Glutamatergic neuron (in vitro differentiated cells): ENCODE results near the gene ESYT3. TPM values are rescaled to one million over a fixed set of nuclear protein-coding genes. Genes with fewer than 3 reads are reported as not detected.
"Not testable (repeated sequence)": the region's sequence is repeated elsewhere in the genome, so short reads cannot be mapped to it uniquely, and the experiment has no call there.

Experiments used
- DNase-seq: peaks from one replicate; pipeline ENCODE4 v3.0.0; 2022
- H3K27ac Mint-ChIP-seq: one replicate; pipeline ENCODE4 v1.8.0; 2020; ENCODE audit warnings: mild to moderate bottlenecking, mixed read lengths, inconsistent platforms; ENCODE audit not compliant: unreplicated experiment
- H3K27me3 Mint-ChIP-seq: one replicate; pipeline ENCODE4 v1.8.0; 2020; ENCODE audit warnings: mild to moderate bottlenecking, moderate library complexity, mixed read lengths, inconsistent platforms; ENCODE audit not compliant: unreplicated experiment
- H3K36me3 Mint-ChIP-seq: one replicate; pipeline ENCODE4 v1.8.0; 2020; ENCODE audit warnings: mild to moderate bottlenecking, mixed read lengths, inconsistent platforms; ENCODE audit not compliant: unreplicated experiment
- H3K4me1 Mint-ChIP-seq: one replicate; pipeline ENCODE4 v1.8.0; 2020; ENCODE audit warnings: mild to moderate bottlenecking, low read depth, mixed read lengths, inconsistent platforms; ENCODE audit not compliant: unreplicated experiment
- H3K4me3 Mint-ChIP-seq: one replicate; pipeline ENCODE4 v1.8.0; 2020; ENCODE audit warnings: mild to moderate bottlenecking, mixed read lengths, inconsistent platforms; ENCODE audit not compliant: unreplicated experiment
- H3K9me3 Mint-ChIP-seq: one replicate; pipeline ENCODE4 v1.8.0; 2020; ENCODE audit warnings: mild to moderate bottlenecking, moderate library complexity, mixed read lengths, inconsistent platforms; ENCODE audit not compliant: unreplicated experiment
- total RNA-seq: library from RNA; stranded (reverse); fragmentation: NEBNext Ultra II Directional; extraction: Animal tissue kit (Norgen Biotek cat#: 25700); gene quantifications from one replicate; pipeline ENCODE4 v1.2.1, GENCODE V29; 2021; ENCODE audit not compliant: unreplicated experiment
- TF ChIP-seq, protein P1 (sequence below): fragments of 200-600 bp; sonication (generic); IDR thresholded peaks from one replicate; pipeline ENCODE4 v1.5.0; 2021; ENCODE audit not compliant: partially characterized antibody, unreplicated experiment

The ESYT3 gene
- total RNA-seq, 1 donor from 2014 or later = not detected

DNA sequence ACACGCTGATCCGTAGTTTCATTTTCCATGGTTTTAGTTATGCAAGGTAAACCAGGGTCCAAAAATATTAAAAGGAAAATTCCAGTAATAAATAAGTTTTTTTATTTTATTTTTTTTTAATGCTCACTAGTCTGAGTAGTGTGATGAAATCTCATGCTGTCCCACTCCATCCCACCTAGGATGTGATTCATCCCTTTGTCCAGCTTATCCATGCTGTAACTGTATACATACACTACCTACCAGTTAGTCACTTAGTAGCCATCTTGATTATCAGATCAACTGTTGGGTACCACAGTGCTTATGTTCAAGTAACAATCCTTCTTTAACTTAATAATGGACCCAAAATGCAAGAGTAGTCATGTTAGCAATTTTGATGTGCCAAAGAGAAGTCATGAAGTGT lies 75.2 kb downstream of the ESYT3 start:
- TF ChIP-seq, protein P1, sequence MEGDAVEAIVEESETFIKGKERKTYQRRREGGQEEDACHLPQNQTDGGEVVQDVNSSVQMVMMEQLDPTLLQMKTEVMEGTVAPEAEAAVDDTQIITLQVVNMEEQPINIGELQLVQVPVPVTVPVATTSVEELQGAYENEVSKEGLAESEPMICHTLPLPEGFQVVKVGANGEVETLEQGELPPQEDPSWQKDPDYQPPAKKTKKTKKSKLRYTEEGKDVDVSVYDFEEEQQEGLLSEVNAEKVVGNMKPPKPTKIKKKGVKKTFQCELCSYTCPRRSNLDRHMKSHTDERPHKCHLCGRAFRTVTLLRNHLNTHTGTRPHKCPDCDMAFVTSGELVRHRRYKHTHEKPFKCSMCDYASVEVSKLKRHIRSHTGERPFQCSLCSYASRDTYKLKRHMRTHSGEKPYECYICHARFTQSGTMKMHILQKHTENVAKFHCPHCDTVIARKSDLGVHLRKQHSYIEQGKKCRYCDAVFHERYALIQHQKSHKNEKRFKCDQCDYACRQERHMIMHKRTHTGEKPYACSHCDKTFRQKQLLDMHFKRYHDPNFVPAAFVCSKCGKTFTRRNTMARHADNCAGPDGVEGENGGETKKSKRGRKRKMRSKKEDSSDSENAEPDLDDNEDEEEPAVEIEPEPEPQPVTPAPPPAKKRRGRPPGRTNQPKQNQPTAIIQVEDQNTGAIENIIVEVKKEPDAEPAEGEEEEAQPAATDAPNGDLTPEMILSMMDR = no peak
- Mint-ChIP-seq H3K4me1 (no peaks in the 10 kb centered on the region), H3K9me3 (no peaks in the 10 kb centered on the region), H3K36me3 (no peaks in the 10 kb centered on the region), H3K27me3 (no peaks in the 10 kb centered on the region), H3K27ac (no peak overlapping the region), H3K4me3 (no peak overlapping the region)
- no peak for DNase-seq

DNA sequence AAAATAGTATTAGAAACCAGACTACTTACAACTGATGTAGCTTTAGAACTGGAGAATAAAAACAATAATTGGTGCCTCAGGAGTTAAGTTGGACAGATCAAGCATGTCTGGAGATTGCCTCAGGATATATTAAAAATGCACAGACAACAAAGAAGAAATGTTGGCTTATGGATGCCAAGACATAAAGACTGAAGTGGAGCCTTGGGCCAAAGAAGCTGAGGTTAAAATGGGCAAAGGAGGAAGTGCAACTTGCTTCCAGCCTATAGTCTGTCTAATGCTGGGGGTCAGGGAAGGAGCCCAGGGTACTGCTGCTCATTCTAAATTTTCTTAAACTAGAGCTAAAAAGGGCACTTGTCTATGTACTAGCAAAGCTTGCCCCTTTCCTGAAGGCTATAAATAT lies 77.5 kb downstream of the ESYT3 start:
- H3K4me3 Mint-ChIP-seq = no peak overlapping the region
- no peaks in the 10 kb centered on the region for H3K4me1 Mint-ChIP-seq
- no peaks in the 10 kb centered on the region for H3K9me3 Mint-ChIP-seq
- H3K27me3 Mint-ChIP-seq = no peaks in the 10 kb centered on the region
- H3K36me3 Mint-ChIP-seq = peaks cover 9% of the 10 kb centered on the region
- TF ChIP-seq, protein P1 = no peak
- H3K27ac Mint-ChIP-seq = no peak overlapping the region
- no peak for DNase-seq

DNA sequence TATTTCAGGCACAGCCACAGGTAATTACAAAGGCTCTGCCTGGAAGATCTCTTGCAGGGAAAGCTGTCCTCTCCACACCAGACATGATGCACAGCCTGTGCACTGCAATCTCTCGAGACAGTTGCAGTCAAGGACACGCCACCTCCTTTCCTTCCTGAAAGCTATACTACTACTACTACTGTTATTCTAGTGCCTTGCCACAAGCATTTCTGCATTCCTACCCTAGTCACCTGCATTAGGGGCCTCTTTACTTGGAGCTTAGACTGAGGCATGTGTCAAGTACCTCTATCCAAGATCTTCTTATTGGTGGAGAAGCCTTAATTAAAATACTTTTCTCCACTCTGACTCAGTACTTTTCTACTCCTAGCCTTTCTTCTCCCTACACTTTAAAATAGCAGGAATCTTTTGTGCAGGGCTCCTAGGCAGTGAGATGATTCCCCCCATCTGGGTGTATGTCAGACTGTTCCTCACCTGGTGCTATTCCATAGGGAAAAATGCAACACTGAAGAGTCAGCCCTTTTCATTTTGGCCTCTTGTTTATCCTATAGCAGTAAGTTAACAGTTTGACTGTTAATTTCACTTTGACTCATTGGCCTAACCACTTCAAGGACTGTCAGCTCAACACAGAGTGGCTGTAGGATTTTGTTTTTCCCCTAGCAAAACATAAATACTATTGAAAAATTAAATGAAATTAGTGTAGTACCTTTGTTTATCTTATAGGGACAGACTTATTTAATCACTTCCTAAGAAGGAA lies 78.9 kb downstream of the ESYT3 start:
- Mint-ChIP-seq H3K4me1 (no peaks in the 10 kb centered on the region), H3K4me3 (no peak overlapping the region), H3K36me3 (peaks cover 11% of the 10 kb centered on the region), H3K9me3 (peaks cover 1% of the 10 kb centered on the region), H3K27ac (no peak overlapping the region), H3K27me3 (no peaks in the 10 kb centered on the region)
- no peak for DNase-seq
- TF ChIP-seq, protein P1 = no peak

DNA sequence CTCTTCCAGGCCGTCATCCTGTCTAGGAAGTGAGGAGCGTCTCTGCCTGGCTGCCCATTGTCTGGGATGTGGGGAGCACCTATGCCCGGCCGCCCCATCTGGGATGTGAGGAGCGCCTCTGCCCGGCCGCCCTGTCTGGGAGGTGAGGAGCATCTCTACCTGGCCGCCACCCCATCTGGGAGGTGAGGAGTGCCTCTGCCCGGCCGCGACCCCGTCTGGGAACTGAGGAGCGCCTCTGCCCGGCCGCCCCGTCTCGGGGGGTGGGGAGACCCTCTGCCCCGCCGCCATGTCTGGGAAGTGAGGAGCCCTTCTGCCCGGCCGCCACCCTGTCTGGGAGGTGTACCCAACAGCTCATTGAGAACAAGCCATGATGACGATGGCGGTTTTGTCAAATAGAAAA lies 87.0 kb downstream of the ESYT3 start:
- H3K36me3 Mint-ChIP-seq, H3K27me3 Mint-ChIP-seq, H3K4me3 Mint-ChIP-seq, H3K9me3 Mint-ChIP-seq, DNase-seq, H3K4me1 Mint-ChIP-seq, H3K27ac Mint-ChIP-seq: not testable (repeated sequence)

Other genes with a start within 250 kb of the ESYT3 start
- gene ARMC8, start 247.3 kb upstream of the ESYT3 start, total RNA-seq = 54.4 TPM
- 0.47 TPM for gene NME9, start 104.8 kb upstream of the ESYT3 start, total RNA-seq
- gene MRAS, start 86.0 kb upstream of the ESYT3 start, total RNA-seq = 41.5 TPM
- 15.7 TPM for gene CEP70, start 159.6 kb downstream of the ESYT3 start, total RNA-seq
- 14.7 TPM for gene FAIM, start 174.2 kb downstream of the ESYT3 start, total RNA-seq